A673 (cell line): ENCODE results near the gene ADGRB2. TPM values are rescaled to one million over a fixed set of nuclear protein-coding genes. Genes with fewer than 3 reads are reported as not detected.

Source experiments
- BruUV-seq: library from RNA; stranded (reverse); fragments of 400-500 nt; replicated peaks from 2 replicates; lab custom pipeline; 2021; lab: Mats Ljungman, UMichigan
- CTCF ChIA-PET: fragments of 300-600 bp; sonication (Branson Sonifier 250); formaldehyde crosslinking; loops from one replicate; lab custom pipeline; 2022; ENCODE audit warnings: antibody characterized with exemption; lab: Charles Lee
- POLR2A ChIA-PET: fragments of 300-600 bp; sonication (Branson Sonifier 250); formaldehyde crosslinking; loops from one replicate; lab custom pipeline; 2022; ENCODE audit warnings: antibody characterized with exemption; ENCODE audit not compliant: low non-redundant PET; lab: Charles Lee
- DNase-seq: peaks from one replicate; pipeline ENCODE4 v3.0.0-alpha.2; 2015; ENCODE audit warnings: low spot score
- H3K27ac ChIP-seq: fragments of 200-600 bp; sonication (generic); 2 replicates; pipeline ENCODE4 v1.5.1; 2016; ENCODE audit warnings: mixed run types, low read depth, mild to moderate bottlenecking, mixed read lengths, antibody characterized with exemption, low read length; ENCODE audit not compliant: poor library complexity, severe bottlenecking
- H3K27me3 ChIP-seq: fragments of 200-600 bp; sonication (generic); replicated peaks from 2 replicates; pipeline ENCODE4 v1.6.1; 2017; ENCODE audit warnings: mixed run types, low read depth, mild to moderate bottlenecking, mixed read lengths, antibody characterized with exemption, low read length; ENCODE audit not compliant: insufficient read depth, poor library complexity
- H3K36me3 ChIP-seq: fragments of 200-600 bp; sonication (generic); 2 replicates; pipeline ENCODE4 v1.6.1; 2016; ENCODE audit warnings: mixed run types, mild to moderate bottlenecking, mixed read lengths, antibody characterized with exemption, low read length; ENCODE audit not compliant: insufficient read depth, poor library complexity, severe bottlenecking
- H3K4me1 ChIP-seq: fragments of 200-600 bp; sonication (generic); 2 replicates; pipeline ENCODE4 v1.6.1; 2017; ENCODE audit warnings: mixed run types, mild to moderate bottlenecking, mixed read lengths, antibody characterized with exemption, low read length; ENCODE audit not compliant: insufficient read depth, poor library complexity, severe bottlenecking
- H3K4me3 ChIP-seq: fragments of 200-600 bp; sonication (generic); 2 replicates; pipeline ENCODE4 v1.5.1; 2016; ENCODE audit warnings: low read depth, mixed run types, mild to moderate bottlenecking, mixed read lengths, low read length; ENCODE audit not compliant: poor library complexity, severe bottlenecking
- H3K9me3 ChIP-seq: fragments of 200-600 bp; sonication (generic); 2 replicates; pipeline ENCODE4 v1.6.1; 2016; ENCODE audit warnings: mixed run types, low read depth, mild to moderate bottlenecking, mixed read lengths, antibody characterized with exemption, low read length; ENCODE audit not compliant: poor library complexity, severe bottlenecking
- CTCF ChIP-seq: fragments of 300-800, 200-600 bp; sonication (generic); conservative IDR thresholded peaks from 2 replicates; pipeline ENCODE4 v1.5.1; 2017; ENCODE audit warnings: low read depth, mild to moderate bottlenecking, antibody characterized with exemption, low read length, moderate library complexity, mixed read lengths
- EZH2 ChIP-seq: fragments of 200-600 bp; sonication (generic); IDR thresholded peaks from 2 replicates; pipeline ENCODE4 v1.6.1; 2017; ENCODE audit warnings: borderline replicate concordance, low read depth, mild to moderate bottlenecking, mixed read lengths, antibody characterized with exemption, low read length; ENCODE audit not compliant: poor library complexity, severe bottlenecking
- intact Hi-C: fragments of 100-400 bp; cut with micrococcal nuclease; formaldehyde crosslinking; loops from one replicate; pipeline ENCODE4 v1.10.0; 2022; ENCODE audit not compliant: unreplicated experiment
- total RNA-seq: library from RNA; stranded (reverse); gene quantifications from 2 replicates; pipeline ENCODE4 v1.2.3, GENCODE V29; 2021

ADGRB2 gene
- total RNA-seq, 1 experiment from 2014 or later, result 5.9 TPM

DNA sequence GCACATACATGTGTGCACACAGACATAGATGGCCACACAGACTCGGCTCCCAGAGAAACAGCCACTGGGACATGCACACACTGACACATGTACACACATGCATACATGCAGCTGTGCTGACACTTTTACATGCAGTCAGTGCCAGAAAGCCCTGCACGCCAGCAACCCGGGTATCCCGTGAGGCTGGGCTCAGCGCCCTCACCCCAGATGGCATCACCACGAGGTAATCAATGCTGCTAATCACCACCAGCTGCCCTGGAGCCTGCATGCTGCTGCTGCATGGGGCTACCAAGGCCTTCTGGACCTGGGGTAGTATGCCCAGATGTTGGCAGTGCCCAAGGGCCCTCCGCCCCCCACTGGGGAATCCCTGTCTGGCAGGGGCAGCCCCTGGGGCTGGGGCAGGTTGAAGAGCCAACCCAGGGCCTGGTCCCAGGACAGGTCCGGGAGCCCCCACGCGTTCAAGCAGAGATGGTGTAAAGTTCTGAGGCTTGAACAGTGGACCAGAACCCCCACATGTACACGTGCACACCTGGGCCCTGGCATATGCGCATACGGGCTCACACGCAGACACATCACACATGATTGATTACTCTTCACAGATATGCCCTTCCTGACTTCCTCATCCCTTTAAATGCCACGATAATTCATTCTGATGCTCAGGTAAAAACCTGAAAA lies 57.6 kb downstream of the ADGRB2 start:
- H3K9me3 ChIP-seq, result no peaks in the 10 kb centered on the region
- no peak for TF ChIP-seq EZH2
- TF ChIP-seq CTCF, result no peak
- DNase-seq, result no peak
- peaks cover 48% of the 10 kb centered on the region for H3K4me1 ChIP-seq
- no peaks in the 10 kb centered on the region for H3K36me3 ChIP-seq
- H3K4me3 ChIP-seq, result no peak overlapping the region
- H3K27ac ChIP-seq, result no peak overlapping the region
- intact Hi-C loops, result no loop called here
- POLR2A ChIA-PET, result no interaction called here
- BruUV-seq, result no TSS peak
- CTCF ChIA-PET, result no interaction called here
- H3K27me3 ChIP-seq, result no peaks in the 10 kb centered on the region

- H3K9me3 ChIP-seq, result no peaks in the 10 kb centered on the region
- peak; percentile 88 for DNase-seq
- H3K4me1 ChIP-seq, result peaks cover 59% of the 10 kb centered on the region
- no peaks in the 10 kb centered on the region for H3K27me3 ChIP-seq
- TF ChIP-seq CTCF (peak; percentile 44; the same call in 1 of the 2 replicates), EZH2 (no peak)
- POLR2A ChIA-PET, result interaction anchor here (0.6 kb wide), 1 partner anchor 207 kb away, joined by 7 read pairs; no protein-coding TSS in a partner anchor
- no peaks in the 10 kb centered on the region for H3K36me3 ChIP-seq
- no TSS peak for BruUV-seq
- no peak overlapping the region for H3K4me3 ChIP-seq
- CTCF ChIA-PET, result interaction anchor here (0.6 to 1.7 kb wide), 6 partner anchors 9 to 84 kb away, joined by 5 to 9 read pairs (median 6); no protein-coding TSS in a partner anchor
- intact Hi-C loops, result loop anchor here (2.0 kb wide), 1 partner anchor 38 kb away; no protein-coding TSS in a partner anchor
- H3K27ac ChIP-seq, result peak overlapping the region; percentile 75
Measured at GRCh38 chr1:31705080-31705866, 58.9 kb downstream of the ADGRB2 start.

DNA sequence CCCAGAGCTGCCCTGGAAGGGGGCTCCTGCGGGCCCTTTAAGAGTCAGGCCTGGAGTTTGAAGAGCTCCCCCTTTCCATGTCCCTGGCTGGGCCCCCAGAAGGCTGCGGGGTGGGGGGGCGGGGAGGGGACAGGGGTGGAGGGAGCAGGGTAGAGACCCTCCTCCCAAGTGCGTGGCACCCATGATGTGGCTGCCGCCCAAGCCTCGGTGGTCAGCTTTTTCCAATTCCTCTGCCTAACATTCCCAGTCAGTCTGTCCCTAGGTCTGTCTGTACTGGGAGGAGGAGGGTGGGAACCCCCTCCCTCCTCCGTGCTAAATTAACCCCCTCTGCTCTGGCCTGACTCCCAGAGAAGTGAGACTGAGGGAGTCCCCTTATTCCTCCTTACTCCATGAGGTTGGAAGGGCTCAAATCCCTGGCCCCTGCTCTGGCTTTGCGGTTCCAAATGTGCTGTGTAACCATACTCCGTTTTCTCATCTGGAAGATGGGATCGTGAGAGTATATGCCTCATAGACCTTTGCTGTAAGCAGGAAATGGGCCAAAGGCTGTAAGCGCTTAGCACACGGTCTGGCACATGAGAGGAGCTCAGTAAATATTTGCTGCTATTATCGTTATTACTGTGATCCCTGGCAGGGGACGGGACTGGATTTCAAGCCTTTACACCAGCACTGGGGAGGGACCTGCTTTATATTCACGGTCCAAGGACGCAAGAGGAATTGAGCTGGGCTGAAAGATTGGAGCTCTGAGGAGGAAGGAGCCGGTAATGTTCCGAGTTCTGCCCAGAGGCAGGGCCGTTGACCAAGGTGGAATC lies 59.7 kb downstream of the ADGRB2 start:
- no peaks in the 10 kb centered on the region for H3K36me3 ChIP-seq
- intact Hi-C loops, result loop anchor here (2.0 kb wide), 1 partner anchor 38 kb away; no protein-coding TSS in a partner anchor
- H3K4me3 ChIP-seq, result peak overlapping the region; percentile 41
- H3K4me1 ChIP-seq, result peaks cover 59% of the 10 kb centered on the region
- ChIA-PET POLR2A (interaction anchor here (0.6 kb wide), 2 partner anchors 85 to 208 kb away, joined by 4 to 7 read pairs; no protein-coding TSS in a partner anchor), CTCF (interaction anchor here (0.6 to 1.7 kb wide), 7 partner anchors 10 to 85 kb away, joined by 3 to 9 read pairs (median 6); no protein-coding TSS in a partner anchor)
- H3K9me3 ChIP-seq, result no peaks in the 10 kb centered on the region
- no TSS peak for BruUV-seq
- H3K27ac ChIP-seq, result peak overlapping the region; percentile 75
- H3K27me3 ChIP-seq, result no peaks in the 10 kb centered on the region
- TF ChIP-seq CTCF (no peak), EZH2 (no peak)
- peak; percentile 41 for DNase-seq
